ENCODE data around the gene HYI. TPM values are rescaled to one million over a fixed set of nuclear protein-coding genes. Genes with fewer than 3 reads are reported as not detected.

HYI gene
- total RNA-seq, 1 donor from 2014 or later = 43.2 TPM

DNA sequence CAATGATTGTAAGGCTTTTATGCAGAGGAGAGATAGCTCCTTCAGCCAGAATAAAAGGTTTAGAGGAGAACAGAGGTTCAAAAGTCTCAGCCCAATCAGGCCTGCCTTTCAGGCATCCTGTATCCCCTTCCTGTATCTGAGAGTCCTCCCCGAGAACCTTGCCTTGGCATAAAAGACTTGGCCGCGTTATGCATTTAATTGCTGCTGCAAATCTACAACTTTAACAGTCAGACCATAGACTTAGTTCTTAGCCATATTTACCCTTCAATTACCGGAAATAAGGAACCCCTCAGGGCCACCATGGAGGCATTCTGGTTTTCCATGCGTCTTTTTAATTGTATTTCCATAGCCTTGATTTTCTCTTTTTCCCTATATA, 18.3 kb upstream of the HYI start:
- TF ChIP-seq, protein P1, sequence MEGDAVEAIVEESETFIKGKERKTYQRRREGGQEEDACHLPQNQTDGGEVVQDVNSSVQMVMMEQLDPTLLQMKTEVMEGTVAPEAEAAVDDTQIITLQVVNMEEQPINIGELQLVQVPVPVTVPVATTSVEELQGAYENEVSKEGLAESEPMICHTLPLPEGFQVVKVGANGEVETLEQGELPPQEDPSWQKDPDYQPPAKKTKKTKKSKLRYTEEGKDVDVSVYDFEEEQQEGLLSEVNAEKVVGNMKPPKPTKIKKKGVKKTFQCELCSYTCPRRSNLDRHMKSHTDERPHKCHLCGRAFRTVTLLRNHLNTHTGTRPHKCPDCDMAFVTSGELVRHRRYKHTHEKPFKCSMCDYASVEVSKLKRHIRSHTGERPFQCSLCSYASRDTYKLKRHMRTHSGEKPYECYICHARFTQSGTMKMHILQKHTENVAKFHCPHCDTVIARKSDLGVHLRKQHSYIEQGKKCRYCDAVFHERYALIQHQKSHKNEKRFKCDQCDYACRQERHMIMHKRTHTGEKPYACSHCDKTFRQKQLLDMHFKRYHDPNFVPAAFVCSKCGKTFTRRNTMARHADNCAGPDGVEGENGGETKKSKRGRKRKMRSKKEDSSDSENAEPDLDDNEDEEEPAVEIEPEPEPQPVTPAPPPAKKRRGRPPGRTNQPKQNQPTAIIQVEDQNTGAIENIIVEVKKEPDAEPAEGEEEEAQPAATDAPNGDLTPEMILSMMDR (IDR thresholded peaks at IDR 0.05) = no peak
- H3K27me3 Mint-ChIP-seq (ENCODE audit: unreplicated experiment) = no peaks in the 10 kb centered on the region
- no peak for DNase-seq (ENCODE audit: extremely low spot score, unreplicated experiment)
- no peak overlapping the region for H3K4me3 Mint-ChIP-seq (ENCODE audit: unreplicated experiment)
- H3K9me3 Mint-ChIP-seq (ENCODE audit: unreplicated experiment) = no peaks in the 10 kb centered on the region
- H3K36me3 Mint-ChIP-seq (ENCODE audit: unreplicated experiment) = no peaks in the 10 kb centered on the region
- H3K27ac Mint-ChIP-seq (ENCODE audit: unreplicated experiment) = peak overlapping the region; percentile 94
- H3K4me1 Mint-ChIP-seq (ENCODE audit: unreplicated experiment) = peaks cover 37% of the 10 kb centered on the region

DNA sequence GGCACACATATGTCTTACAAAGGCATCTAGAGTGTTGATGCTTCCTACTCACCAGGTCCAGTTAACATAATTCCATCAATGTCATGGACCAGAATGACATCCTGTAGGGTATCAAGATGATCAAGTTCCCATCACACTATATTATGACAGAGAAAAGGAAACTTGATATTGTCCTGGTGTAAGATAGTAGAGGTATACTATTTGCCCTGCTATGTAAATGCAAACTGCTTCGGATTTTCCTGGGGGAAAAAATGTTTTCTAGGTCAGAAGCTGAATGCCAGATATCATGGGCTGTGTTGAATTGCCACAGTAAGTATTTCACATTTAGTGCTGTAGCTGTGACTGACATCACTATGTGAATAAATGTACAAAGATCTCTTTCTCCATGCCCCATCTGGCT, 16.2 kb upstream of the HYI start:
- H3K4me3 Mint-ChIP-seq (ENCODE audit: unreplicated experiment) = no peak overlapping the region

DNA sequence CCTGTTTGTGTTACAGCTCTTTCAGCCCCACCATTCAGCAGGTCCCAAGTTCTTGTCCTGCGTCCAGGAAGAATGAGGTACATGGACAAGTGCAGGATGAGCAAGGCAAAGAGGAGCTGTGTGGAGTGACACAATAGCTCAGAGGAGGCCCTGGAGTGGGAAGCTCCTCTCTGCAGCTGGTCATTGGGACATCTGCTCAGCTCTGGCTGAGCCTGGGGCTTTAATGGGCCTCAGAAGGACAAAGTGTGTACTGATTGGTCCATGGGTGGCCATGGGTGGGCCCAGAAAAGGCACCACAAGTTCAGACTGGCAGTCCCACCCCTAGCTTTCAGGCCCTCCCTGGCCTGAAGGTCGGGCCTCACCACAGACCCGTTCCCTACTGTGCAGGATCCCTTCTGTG, 14.7 kb upstream of the HYI start:
- TF ChIP-seq, protein P1 (IDR thresholded peaks at IDR 0.05) = no peak
- Mint-ChIP-seq H3K4me3 (ENCODE audit: unreplicated experiment) (no peak overlapping the region), H3K27ac (ENCODE audit: unreplicated experiment) (no peak overlapping the region), H3K9me3 (ENCODE audit: unreplicated experiment) (no peaks in the 10 kb centered on the region), H3K27me3 (ENCODE audit: unreplicated experiment) (no peaks in the 10 kb centered on the region), H3K4me1 (ENCODE audit: unreplicated experiment) (peaks cover 19% of the 10 kb centered on the region), H3K36me3 (ENCODE audit: unreplicated experiment) (no peaks in the 10 kb centered on the region)
- DNase-seq (ENCODE audit: extremely low spot score, unreplicated experiment) = no peak

More for the DNA sequence above, 16.2 kb upstream of the HYI start:
- H3K27me3 Mint-ChIP-seq (ENCODE audit: unreplicated experiment) = no peaks in the 10 kb centered on the region
- no peak for DNase-seq (ENCODE audit: extremely low spot score, unreplicated experiment)
- H3K4me1 Mint-ChIP-seq (ENCODE audit: unreplicated experiment) = peaks cover 27% of the 10 kb centered on the region
- TF ChIP-seq, protein P1 (IDR thresholded peaks at IDR 0.05) = no peak
- no peak overlapping the region for H3K27ac Mint-ChIP-seq (ENCODE audit: unreplicated experiment)
- no peaks in the 10 kb centered on the region for H3K36me3 Mint-ChIP-seq (ENCODE audit: unreplicated experiment)
- H3K9me3 Mint-ChIP-seq (ENCODE audit: unreplicated experiment) = no peaks in the 10 kb centered on the region

DNA sequence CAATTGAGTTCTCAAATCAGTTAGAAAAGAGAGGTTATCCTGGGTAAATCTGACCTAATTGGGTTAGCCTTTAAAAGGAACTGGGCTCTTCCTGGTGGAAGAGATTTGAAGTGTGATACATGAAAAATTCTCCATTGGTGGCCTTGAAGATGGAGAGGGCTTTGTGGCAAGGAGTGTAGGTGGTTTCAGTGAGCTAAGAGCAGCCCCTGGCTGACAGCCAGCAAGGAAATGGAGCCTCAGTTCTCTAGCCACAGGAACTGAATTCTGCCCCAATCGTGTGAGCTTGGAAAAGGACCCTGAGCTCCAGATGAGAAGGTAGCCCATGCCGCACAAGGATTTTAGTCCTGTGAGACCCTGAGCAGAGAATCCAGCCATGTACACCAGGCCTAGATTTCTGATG, 12.7 kb upstream of the HYI start:
- Mint-ChIP-seq H3K36me3 (ENCODE audit: unreplicated experiment) (no peaks in the 10 kb centered on the region), H3K4me3 (ENCODE audit: unreplicated experiment) (no peak overlapping the region), H3K9me3 (ENCODE audit: unreplicated experiment) (no peaks in the 10 kb centered on the region), H3K27me3 (ENCODE audit: unreplicated experiment) (no peaks in the 10 kb centered on the region), H3K27ac (ENCODE audit: unreplicated experiment) (no peak overlapping the region), H3K4me1 (ENCODE audit: unreplicated experiment) (peaks cover 4% of the 10 kb centered on the region)
- no peak for DNase-seq (ENCODE audit: extremely low spot score, unreplicated experiment)
- TF ChIP-seq, protein P1 (IDR thresholded peaks at IDR 0.05) = no peak

DNA sequence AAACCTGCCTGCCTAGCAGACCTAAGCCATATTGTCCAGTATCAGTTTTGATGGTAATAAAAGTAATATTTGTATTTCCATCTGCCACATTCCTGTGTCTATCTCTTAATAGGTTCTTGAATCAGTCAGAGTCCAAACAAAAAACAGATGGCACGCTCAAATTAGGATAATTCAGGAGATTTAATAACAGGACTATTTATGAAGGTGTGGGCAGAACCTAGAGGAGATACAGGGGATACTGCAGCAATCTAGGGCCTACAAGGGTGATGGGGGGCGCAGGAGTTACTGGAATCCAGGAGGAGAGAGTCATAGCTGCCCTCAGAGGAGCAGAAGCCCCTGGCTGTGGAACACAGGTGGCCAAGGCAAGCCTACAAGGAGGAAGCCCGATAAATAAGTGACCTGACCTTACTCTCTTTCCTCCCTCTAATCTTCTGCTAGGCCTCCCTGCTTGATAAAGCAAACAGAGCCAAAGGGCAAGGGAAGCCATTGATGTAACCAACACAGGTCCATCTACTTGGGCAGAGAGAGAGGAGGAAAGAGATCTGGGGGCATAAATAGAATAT, 11.9 kb upstream of the HYI start:
- Mint-ChIP-seq H3K4me1 (ENCODE audit: unreplicated experiment) (peaks cover 2% of the 10 kb centered on the region), H3K4me3 (ENCODE audit: unreplicated experiment) (no peak overlapping the region), H3K27ac (ENCODE audit: unreplicated experiment) (no peak overlapping the region), H3K27me3 (ENCODE audit: unreplicated experiment) (no peaks in the 10 kb centered on the region), H3K9me3 (ENCODE audit: unreplicated experiment) (no peaks in the 10 kb centered on the region), H3K36me3 (ENCODE audit: unreplicated experiment) (no peaks in the 10 kb centered on the region)
- TF ChIP-seq, protein P1 (IDR thresholded peaks at IDR 0.05) = no peak
- DNase-seq (ENCODE audit: extremely low spot score, unreplicated experiment) = no peak
